ENCODE data around the gene RIMKLB.

RIMKLB gene

DNA sequence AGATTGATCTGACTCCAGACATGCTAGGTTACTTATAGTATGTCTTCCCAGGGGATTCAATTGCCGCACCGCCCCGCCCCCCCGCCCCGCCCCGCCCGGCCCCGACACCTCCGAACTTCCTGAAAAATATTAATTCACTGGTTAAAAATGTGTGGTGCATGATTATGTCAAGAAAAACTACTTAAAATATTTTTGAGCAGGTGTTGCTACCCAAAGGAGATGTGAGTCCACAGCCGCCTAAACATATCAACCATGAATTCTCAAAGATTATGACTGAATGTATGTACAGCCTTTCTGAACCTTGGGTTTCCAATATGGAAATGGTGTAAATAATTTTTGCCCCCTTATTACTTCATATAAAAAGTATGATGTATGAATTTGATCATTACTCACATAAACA, 2.7 kb upstream of the RIMKLB start:
- no peak overlapping the region for H3K4me3 ChIP-seq (replicated peaks; ENCODE audit: insufficient read depth, low read length)

DNA sequence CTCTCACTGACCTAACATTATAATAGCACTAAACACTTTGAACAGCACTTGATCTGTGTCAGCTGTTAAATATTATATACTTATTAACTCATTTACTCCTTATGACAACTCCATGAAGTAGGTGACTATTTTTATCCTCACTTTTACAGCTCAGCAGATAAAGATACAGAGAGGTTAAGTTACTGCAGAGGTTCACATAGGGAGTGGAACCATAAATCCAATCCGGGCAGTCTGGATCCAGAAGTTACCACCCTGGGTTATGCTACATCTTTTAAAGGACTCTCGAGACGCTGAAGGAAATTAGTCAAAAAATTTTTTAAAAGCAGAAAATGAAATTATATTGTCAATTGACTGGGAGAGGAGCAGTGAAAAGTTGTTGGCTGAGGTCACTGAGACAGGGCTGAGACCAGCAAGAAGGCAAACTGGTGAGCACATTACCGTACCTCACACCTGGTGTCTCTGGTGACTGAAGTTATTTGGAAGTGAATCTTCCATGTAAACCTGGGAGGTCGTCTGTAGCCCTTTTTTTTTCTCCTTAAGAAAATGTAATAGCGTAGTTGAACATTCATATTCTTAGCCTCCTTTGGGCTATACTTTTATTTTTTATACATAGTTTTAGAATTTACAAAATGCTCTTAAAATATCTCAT, 1.2 kb upstream of the RIMKLB start:
- Histone ChIP-seq H3K27ac (replicated peaks) (no peak overlapping the region), H3K27me3 (ENCODE audit: insufficient read depth, poor library complexity, severe bottlenecking) (peaks cover 43% of the 10 kb centered on the region), H3K4me3 (replicated peaks; ENCODE audit: insufficient read depth, low read length) (no peak overlapping the region)
- DNase-seq (ENCODE audit: low read depth in 1 of 2, low spot score in 1 of 2), result no peak
- TF ChIP-seq SPI1 (IDR thresholded peaks at IDR 0.05; ENCODE audit: borderline replicate concordance, low read depth) (no peak), POLR2AphosphoS5 (IDR thresholded peaks at IDR 0.05; ENCODE audit: low read depth) (no peak), GABPA (IDR thresholded peaks at IDR 0.05; ENCODE audit: low read depth) (no peak)
- TF ChIP-seq, protein P1, sequence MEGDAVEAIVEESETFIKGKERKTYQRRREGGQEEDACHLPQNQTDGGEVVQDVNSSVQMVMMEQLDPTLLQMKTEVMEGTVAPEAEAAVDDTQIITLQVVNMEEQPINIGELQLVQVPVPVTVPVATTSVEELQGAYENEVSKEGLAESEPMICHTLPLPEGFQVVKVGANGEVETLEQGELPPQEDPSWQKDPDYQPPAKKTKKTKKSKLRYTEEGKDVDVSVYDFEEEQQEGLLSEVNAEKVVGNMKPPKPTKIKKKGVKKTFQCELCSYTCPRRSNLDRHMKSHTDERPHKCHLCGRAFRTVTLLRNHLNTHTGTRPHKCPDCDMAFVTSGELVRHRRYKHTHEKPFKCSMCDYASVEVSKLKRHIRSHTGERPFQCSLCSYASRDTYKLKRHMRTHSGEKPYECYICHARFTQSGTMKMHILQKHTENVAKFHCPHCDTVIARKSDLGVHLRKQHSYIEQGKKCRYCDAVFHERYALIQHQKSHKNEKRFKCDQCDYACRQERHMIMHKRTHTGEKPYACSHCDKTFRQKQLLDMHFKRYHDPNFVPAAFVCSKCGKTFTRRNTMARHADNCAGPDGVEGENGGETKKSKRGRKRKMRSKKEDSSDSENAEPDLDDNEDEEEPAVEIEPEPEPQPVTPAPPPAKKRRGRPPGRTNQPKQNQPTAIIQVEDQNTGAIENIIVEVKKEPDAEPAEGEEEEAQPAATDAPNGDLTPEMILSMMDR (IDR thresholded peaks at IDR 0.05; ENCODE audit: insufficient read depth, low read length), result no peak
- TF ChIP-seq, protein P2, sequence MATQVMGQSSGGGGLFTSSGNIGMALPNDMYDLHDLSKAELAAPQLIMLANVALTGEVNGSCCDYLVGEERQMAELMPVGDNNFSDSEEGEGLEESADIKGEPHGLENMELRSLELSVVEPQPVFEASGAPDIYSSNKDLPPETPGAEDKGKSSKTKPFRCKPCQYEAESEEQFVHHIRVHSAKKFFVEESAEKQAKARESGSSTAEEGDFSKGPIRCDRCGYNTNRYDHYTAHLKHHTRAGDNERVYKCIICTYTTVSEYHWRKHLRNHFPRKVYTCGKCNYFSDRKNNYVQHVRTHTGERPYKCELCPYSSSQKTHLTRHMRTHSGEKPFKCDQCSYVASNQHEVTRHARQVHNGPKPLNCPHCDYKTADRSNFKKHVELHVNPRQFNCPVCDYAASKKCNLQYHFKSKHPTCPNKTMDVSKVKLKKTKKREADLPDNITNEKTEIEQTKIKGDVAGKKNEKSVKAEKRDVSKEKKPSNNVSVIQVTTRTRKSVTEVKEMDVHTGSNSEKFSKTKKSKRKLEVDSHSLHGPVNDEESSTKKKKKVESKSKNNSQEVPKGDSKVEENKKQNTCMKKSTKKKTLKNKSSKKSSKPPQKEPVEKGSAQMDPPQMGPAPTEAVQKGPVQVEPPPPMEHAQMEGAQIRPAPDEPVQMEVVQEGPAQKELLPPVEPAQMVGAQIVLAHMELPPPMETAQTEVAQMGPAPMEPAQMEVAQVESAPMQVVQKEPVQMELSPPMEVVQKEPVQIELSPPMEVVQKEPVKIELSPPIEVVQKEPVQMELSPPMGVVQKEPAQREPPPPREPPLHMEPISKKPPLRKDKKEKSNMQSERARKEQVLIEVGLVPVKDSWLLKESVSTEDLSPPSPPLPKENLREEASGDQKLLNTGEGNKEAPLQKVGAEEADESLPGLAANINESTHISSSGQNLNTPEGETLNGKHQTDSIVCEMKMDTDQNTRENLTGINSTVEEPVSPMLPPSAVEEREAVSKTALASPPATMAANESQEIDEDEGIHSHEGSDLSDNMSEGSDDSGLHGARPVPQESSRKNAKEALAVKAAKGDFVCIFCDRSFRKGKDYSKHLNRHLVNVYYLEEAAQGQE (IDR thresholded peaks at IDR 0.05; ENCODE audit: insufficient replicate concordance, low read depth), result no peak

More for the DNA sequence above, 2.7 kb upstream of the RIMKLB start:
- no peak for DNase-seq (ENCODE audit: low read depth in 1 of 2, low spot score in 1 of 2)
- no peak for TF ChIP-seq SPI1 (IDR thresholded peaks at IDR 0.05; ENCODE audit: borderline replicate concordance, low read depth)
- TF ChIP-seq, protein P1 (IDR thresholded peaks at IDR 0.05; ENCODE audit: insufficient read depth, low read length), result no peak
- no peak for TF ChIP-seq POLR2AphosphoS5 (IDR thresholded peaks at IDR 0.05; ENCODE audit: low read depth)
- TF ChIP-seq, protein P2 (IDR thresholded peaks at IDR 0.05; ENCODE audit: insufficient replicate concordance, low read depth), result no peak
- no peak for TF ChIP-seq GABPA (IDR thresholded peaks at IDR 0.05; ENCODE audit: low read depth)
- Histone ChIP-seq H3K27me3 (ENCODE audit: insufficient read depth, poor library complexity, severe bottlenecking) (peaks cover 43% of the 10 kb centered on the region), H3K27ac (replicated peaks) (no peak overlapping the region)

DNA sequence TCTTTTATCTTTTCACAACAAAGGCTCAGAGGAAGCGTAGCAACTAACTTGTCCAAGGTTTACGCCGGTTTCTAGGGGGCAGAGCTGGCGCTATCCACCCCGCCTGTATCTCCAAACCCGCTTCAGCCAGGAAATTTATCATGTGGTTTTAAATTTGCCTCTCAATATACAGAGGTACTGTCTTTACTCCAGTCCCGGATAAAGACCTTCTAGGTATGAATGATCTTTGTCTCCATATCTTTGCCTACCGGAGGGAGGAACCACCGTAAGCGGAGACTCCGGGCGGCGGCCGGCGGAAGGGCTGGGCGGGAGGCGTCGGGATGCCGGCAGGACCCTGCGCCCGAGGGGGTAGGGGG, 693 bp upstream of the RIMKLB start:
- Histone ChIP-seq H3K27me3 (ENCODE audit: insufficient read depth, poor library complexity, severe bottlenecking) (peaks cover 44% of the 10 kb centered on the region), H3K4me3 (replicated peaks; ENCODE audit: insufficient read depth, low read length) (peak overlapping the region; percentile 64), H3K27ac (replicated peaks) (no peak overlapping the region)
- TF ChIP-seq SPI1 (IDR thresholded peaks at IDR 0.05; ENCODE audit: borderline replicate concordance, low read depth), result no peak
- no peak for DNase-seq (ENCODE audit: low read depth in 1 of 2, low spot score in 1 of 2)

DNA sequence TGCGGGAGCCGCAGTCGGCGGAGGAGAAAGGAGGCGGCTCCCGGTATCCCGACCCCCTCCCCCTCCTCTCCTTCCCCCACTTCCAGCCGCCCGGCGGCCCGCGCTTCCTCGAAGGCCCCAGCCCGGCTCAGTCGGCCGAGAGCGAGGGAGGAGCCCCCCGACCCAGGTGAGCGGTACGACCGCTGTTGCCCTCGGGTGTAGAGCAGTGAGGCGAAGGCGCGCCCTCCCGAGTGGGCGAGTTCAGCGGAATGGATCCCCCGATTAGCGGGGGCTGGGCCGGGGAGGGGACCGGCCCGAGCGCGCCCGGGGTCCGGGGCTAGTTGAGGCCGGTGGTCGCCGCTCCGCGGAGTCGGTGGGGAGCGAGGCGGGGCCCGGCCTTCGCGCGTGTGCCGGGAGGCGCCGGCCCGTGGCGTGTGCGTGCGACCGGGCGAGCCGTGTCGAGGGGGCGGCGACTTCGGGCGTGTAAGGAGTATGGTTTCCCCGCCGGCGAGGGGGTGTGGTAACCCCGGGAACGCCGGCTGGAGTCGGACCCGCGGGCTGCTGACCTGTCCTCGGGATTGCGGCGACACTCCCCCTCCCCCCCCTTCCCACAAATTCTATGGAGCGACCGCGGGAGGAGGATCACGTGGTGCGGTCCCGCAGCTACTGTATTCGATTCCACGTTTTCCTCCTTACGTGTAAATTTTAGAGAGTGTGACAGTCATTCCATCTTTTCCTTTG, 501 bp downstream of the RIMKLB start:
- no peak for TF ChIP-seq POLR2AphosphoS5 (IDR thresholded peaks at IDR 0.05; ENCODE audit: low read depth)
- TF ChIP-seq, protein P1 (IDR thresholded peaks at IDR 0.05; ENCODE audit: insufficient read depth, low read length), result no peak
- TF ChIP-seq, protein P2 (IDR thresholded peaks at IDR 0.05; ENCODE audit: insufficient replicate concordance, low read depth), result no peak
- TF ChIP-seq GABPA (IDR thresholded peaks at IDR 0.05; ENCODE audit: low read depth), result no peak
- no peak for TF ChIP-seq SPI1 (IDR thresholded peaks at IDR 0.05; ENCODE audit: borderline replicate concordance, low read depth)
- H3K27ac ChIP-seq (replicated peaks), result no peak overlapping the region
- DNase-seq (ENCODE audit: low read depth in 1 of 2, low spot score in 1 of 2), result no peak
- peaks cover 47% of the 10 kb centered on the region for H3K27me3 ChIP-seq (ENCODE audit: insufficient read depth, poor library complexity, severe bottlenecking)
- H3K4me3 ChIP-seq (replicated peaks; ENCODE audit: insufficient read depth, low read length), result peak overlapping the region; percentile 64

Measured in HL-60 (cell line).